ENCODE measurements around the gene SIAH3.
"Not testable (repeated sequence)": the region's sequence is repeated elsewhere in the genome, so short reads cannot be mapped to it uniquely, and the experiment has no call there.

The SIAH3 gene, protein sequence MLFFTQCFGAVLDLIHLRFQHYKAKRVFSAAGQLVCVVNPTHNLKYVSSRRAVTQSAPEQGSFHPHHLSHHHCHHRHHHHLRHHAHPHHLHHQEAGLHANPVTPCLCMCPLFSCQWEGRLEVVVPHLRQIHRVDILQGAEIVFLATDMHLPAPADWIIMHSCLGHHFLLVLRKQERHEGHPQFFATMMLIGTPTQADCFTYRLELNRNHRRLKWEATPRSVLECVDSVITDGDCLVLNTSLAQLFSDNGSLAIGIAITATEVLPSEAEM

GRCh38 chr13:45851171-45851921, at the start of gene SIAH3:
TSS of gene SIAH3 (minus strand) at chr13:45851753. CDS start at chr13:45851629, 124 bp downstream.
- no peak for DNase-seq (ENCODE audit: low read depth, low spot score)

DNA sequence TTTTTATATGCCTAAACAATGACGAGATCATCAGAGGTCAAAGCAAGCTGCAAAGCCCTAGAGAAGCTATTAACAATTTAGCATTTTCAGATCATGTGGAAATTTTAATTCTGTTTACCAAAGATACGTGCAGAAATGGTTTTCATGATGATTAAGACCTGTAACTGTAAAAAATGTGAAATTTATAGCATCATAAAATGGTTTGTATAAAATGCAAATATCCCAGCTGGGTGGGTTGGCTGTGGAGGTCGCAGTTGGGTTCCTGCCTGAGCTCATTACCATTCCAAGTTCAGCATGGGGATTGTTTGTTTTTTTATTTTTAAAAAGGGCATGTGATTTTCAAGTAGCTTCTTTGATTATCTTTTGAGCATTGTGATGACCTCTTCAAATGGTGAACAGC, 47.9 kb upstream of the SIAH3 start:
- DNase-seq (ENCODE audit: low read depth, low spot score) = no peak

GRCh38 chr13:45897562-45897961, 46.0 kb upstream of the SIAH3 start:
- DNase-seq (ENCODE audit: low read depth, low spot score) = no peak

DNA sequence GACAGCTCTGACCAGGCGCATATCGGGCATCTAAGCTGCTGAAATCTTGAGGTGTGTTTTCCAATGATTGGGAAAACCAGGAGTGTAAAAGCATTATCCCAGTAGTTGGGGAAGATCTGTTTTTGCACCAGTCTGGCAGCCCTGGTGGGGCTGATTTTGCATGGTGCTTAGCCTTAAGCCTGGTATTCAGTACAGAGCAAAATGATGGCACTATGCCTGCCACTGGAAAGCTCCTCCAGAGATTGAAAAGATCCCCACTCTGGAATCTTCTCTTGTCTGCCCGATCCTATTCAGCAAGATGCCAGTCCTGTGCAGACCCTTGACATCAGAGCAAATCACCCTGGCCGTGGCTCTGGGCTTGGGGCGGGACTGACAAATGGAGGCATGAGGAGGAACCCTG, 44.7 kb upstream of the SIAH3 start:
- DNase-seq (ENCODE audit: low read depth, low spot score) = no peak

DNA sequence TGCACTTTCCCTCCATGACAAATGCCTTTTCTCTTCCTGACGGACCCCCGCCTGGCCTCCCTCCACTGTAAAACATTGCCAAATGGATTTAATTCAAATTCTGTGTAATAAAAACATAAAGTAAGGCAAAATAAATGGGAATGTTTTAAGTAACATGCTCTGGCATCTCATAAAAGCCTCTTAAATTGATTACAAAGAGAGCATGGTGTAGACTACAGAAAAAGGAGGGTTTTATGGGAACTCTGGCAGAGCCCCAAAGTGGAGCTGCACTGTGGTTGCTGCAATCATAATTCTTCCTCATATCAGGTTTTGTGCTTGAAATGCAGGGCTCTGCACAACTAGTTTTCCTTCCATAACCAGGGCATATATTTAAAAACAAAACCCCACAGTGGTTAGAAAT, 44.3 kb upstream of the SIAH3 start:
- DNase-seq (ENCODE audit: low read depth, low spot score) = no peak

DNA sequence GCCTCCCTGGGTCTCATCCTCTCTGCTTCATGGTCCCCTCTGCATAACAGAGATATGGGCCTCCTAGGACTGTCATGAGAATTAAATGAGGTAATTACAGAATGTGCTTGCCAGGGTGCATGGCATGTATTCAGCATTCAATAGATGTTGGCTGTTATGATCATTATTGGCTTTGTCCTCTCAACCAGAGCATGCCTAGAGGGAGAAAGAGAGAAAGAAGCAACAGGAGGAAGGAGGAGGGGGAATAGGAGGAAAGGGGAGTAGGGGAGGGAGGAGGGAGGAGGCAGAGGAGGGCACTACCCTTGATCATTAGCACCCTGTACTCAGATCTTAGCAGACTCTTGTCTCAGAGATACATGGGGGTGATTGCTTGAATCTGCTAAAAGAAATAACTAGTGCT, 41.0 kb upstream of the SIAH3 start:
- DNase-seq (ENCODE audit: low read depth, low spot score) = no peak

GRCh38 chr13:45889590-45890243, 38.2 kb upstream of the SIAH3 start:
- no peak for DNase-seq (ENCODE audit: low read depth, low spot score)

DNA sequence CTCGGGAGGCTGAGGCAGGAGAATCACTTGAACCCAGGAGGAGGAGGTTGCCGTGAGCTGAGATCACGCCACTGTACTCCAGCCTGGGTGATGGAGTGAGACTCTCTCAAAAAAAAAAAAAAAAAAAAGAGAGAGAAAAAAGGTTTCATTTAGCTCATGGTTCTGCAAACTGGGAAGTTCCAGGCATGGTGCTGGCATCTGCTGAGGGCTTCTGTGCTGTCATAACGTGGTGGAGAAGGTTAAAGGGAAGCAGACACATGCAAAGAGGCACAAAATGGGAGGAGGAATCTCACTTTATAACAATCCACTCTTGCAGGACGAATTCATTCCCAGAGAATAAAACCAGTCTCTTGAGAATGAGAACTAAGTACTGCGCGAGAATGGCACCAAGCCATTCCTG, 34.9 kb upstream of the SIAH3 start:
- no peak for DNase-seq (ENCODE audit: low read depth, low spot score)

- no peak for DNase-seq (ENCODE audit: low read depth, low spot score)
Observed at GRCh38 chr13:45885194-45885593, 33.6 kb upstream of the SIAH3 start.

DNA sequence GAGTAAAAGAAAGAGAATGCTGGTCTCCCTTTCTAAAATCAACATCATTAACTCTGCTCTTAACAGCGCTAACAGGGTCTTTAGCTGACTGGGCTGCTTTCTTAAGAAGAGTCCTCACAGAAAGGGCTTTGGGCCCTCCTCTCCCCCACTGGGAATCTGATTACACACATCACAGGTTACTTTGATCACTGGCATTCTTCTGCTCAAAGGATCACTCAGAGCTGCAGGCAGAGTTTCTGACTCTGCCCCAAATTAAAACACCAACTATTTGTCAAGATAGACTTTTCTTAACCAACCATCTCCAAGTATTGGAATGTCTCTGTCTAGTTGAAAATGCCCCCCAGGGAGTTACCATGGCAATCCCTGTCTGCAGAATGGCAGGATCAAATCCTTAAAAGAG, 31.1 kb upstream of the SIAH3 start:
- no peak for DNase-seq (ENCODE audit: low read depth, low spot score)

GRCh38 chr13:45881353-45881752, 29.8 kb upstream of the SIAH3 start:
- DNase-seq (ENCODE audit: low read depth, low spot score) = no peak

- DNase-seq (ENCODE audit: low read depth, low spot score) = no peak
Observed at GRCh38 chr13:45880242-45880641, 28.7 kb upstream of the SIAH3 start.

- DNase-seq (ENCODE audit: low read depth, low spot score) = no peak
Observed at GRCh38 chr13:45879666-45880065, 28.1 kb upstream of the SIAH3 start.

DNA sequence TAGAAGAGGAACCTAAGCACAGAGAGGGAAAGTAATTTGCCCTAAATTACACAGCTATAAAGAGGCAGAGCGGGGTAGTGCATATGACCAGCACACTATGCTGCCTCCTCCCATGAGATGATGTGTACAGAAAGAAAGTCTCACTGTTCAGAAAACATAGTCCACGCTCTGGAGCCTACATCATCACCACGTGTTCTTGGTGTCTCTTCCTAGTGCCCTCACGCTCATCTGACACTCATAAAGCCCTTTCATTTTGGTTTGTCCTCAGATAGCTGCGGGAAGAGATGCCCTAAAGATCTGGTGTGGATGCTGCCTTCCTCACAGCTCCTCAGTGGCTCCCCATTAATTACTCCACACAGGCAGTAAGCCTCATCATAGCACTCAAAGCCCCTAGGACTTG, 27.4 kb upstream of the SIAH3 start:
- no peak for DNase-seq (ENCODE audit: low read depth, low spot score)

DNA sequence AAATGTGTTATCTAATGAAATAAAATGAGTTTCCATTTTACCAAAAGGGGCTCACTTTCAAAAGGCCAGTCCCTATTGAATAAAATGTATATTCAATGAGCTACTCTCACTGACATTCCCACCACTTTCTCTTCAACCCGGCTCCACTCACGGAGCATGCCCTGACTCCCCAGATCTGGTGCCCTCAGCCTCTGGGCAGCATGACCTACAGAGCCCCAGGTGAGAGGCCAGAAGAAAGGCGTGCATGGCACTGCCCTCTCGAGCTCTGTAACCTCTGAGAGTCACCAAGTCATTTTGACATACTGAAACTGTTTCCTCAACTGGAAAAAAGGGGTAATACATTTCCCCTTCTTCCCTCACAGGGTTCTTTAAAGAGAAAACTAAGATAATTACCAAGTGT, 25.2 kb upstream of the SIAH3 start:
- no peak for DNase-seq (ENCODE audit: low read depth, low spot score)

DNA sequence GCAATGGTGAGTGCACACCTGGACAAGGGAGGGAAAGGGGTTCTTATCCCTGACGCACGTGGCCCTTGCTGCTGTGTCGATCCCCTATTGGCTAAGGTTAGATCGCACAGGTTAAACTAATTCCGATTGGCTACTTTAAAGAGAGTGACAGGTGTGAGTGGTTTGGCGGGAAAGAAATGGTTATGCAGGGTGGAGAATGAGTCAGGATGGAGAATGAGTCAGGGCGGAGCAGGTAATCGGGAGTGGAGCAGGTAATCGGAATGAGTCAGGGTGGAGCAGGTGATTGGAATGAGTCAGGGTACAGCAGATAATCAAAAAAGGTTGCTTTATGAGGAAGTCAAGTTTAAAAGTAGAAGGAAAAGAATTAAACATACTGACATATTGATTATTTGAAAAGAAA, 24.4 kb upstream of the SIAH3 start:
- no peak for DNase-seq (ENCODE audit: low read depth, low spot score)

- no peak for DNase-seq (ENCODE audit: low read depth, low spot score)
Observed at GRCh38 chr13:45873491-45874325, 22.2 kb upstream of the SIAH3 start.

- no peak for DNase-seq (ENCODE audit: low read depth, low spot score)
Observed at GRCh38 chr13:45872566-45872965, 21.0 kb upstream of the SIAH3 start.

DNA sequence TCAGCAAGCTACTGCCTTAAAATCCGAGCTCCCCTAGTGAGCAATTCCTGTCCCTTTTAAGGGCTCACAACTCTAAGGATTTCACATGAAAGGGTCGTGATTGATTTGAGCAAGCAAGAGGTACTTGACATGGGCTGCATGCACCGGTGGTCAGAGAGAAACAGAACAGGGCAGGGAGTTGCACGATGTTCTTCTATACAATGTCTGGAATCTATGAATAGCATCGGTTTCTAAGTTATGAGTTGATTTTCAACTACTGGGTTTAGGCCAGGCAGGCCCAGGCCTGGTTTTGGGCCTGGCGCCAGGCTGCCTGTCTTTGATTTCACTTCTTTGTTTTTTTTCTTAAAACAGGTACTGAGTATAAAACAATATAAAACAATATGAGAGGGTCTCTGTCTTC, 19.6 kb upstream of the SIAH3 start:
- DNase-seq (ENCODE audit: low read depth, low spot score) = not testable (repeated sequence)

- no peak for DNase-seq (ENCODE audit: low read depth, low spot score)
Observed at GRCh38 chr13:45870232-45870631, 18.7 kb upstream of the SIAH3 start.

GRCh38 chr13:45865414-45865813, 13.9 kb upstream of the SIAH3 start:
- DNase-seq (ENCODE audit: low read depth, low spot score) = no peak

All from brain pericyte (primary cell).